AG04449 (cell line): ENCODE measurements around the gene CLEC14A.

ENCODE experiments used
- CTCF ChIA-PET: fragments of 350-600 bp; formaldehyde crosslinking; extraction: SDS; loops from one replicate; lab custom pipeline; 2021; ENCODE audit warnings: antibody characterized with exemption; lab: Yijun Ruan, JAX
- POLR2A ChIA-PET: fragments of 400-600, 350-600 bp; formaldehyde crosslinking; extraction: SDS; loops from one replicate; lab custom pipeline; 2020; ENCODE audit warnings: antibody characterized with exemption, inconsistent platforms; lab: Yijun Ruan, JAX
- DNase-seq: peaks from one replicate; pipeline ENCODE4 v3.0.0-alpha.2; 2010; ENCODE audit warnings: low read depth, low spot score
- H3K4me3 ChIP-seq: 2 replicates; pipeline ENCODE4 v1.5.1; 2011; ENCODE audit warnings: low read depth, mild to moderate bottlenecking, control low read depth, low read length
- CTCF ChIP-seq: IDR thresholded peaks from one replicate; pipeline ENCODE4 v1.5.1; 2011; ENCODE audit warnings: mild to moderate bottlenecking, moderate library complexity, low read length, control low read depth, inconsistent platforms; ENCODE audit not compliant: insufficient read depth; ENCODE audit errors: missing control alignments

CLEC14A gene

GRCh38 chr14:38278035-38278434, 22.1 kb upstream of the CLEC14A start:
- CTCF ChIA-PET = no interaction called here
- no peak for TF ChIP-seq CTCF
- POLR2A ChIA-PET = no interaction called here
- H3K4me3 ChIP-seq = no peak overlapping the region
- DNase-seq = no peak

GRCh38 chr14:38262844-38263243, 7.0 kb upstream of the CLEC14A start:
- DNase-seq = no peak
- TF ChIP-seq CTCF = no peak
- no peak overlapping the region for H3K4me3 ChIP-seq
- ChIA-PET CTCF (interaction anchor here (1.3 kb wide), 1 partner anchor 13 kb away, joined by 5 read pairs; no protein-coding TSS in a partner anchor), POLR2A (no interaction called here)

- CTCF ChIA-PET = interaction anchor here (1.3 kb wide), 1 partner anchor 12 kb away, joined by 5 read pairs; no protein-coding TSS in a partner anchor
- POLR2A ChIA-PET = no interaction called here
- H3K4me3 ChIP-seq = no peak overlapping the region
- no peak for DNase-seq
- TF ChIP-seq CTCF = no peak
These were observed 5.7 kb upstream of the CLEC14A start for GRCh38 chr14:38261620-38262019.

GRCh38 chr14:38257507-38257906, 1.6 kb upstream of the CLEC14A start:
- TF ChIP-seq CTCF = no peak
- H3K4me3 ChIP-seq = no peak overlapping the region
- no peak for DNase-seq
- ChIA-PET POLR2A (no interaction called here), CTCF (interaction anchor here (1.9 to 2.2 kb wide), 2 partner anchors 14 to 343 kb away, joined by 5 to 6 read pairs; no protein-coding TSS in a partner anchor)

GRCh38 chr14:38256533-38256840, 594 bp upstream of the CLEC14A start:
- POLR2A ChIA-PET = interaction anchor here (0.9 to 2.7 kb wide), 3 partner anchors 48 to 160 kb away, joined by 3 to 16 read pairs (median 5); partner anchors contain the start of gene SSTR1
- CTCF ChIA-PET = interaction anchor here (0.8 to 2.2 kb wide), 8 partner anchors 8 to 344 kb away, joined by 3 to 6 read pairs (median 3); no protein-coding TSS in a partner anchor
- TF ChIP-seq CTCF = peak; percentile 29
- peak overlapping the region; percentile 62 for H3K4me3 ChIP-seq
- peak; percentile 34 for DNase-seq

GRCh38 chr14:38255408-38255672, 553 bp downstream of the CLEC14A start:
- TF ChIP-seq CTCF = no peak
- ChIA-PET CTCF (interaction anchor here (1.0 to 1.6 kb wide), 4 partner anchors 35 to 352 kb away, joined by 3 to 5 read pairs (median 3); no protein-coding TSS in a partner anchor), POLR2A (interaction anchor here (0.5 to 2.7 kb wide), 4 partner anchors 47 to 150 kb away, joined by 5 to 16 read pairs (median 5); partner anchors contain the start of gene SSTR1)
- H3K4me3 ChIP-seq = peak overlapping the region; percentile 62
- no peak for DNase-seq
